Memory B cell (primary cell): ENCODE measurements around the gene PSMA3.
"Not testable (repeated sequence)": the region's sequence is repeated elsewhere in the genome, so short reads cannot be mapped to it uniquely, and the experiment has no call there.

Experiments used
- ATAC-seq: fragments of 150-1000 bp; cut with Tn5 transposase; 2 replicates; pipeline ENCODE4 v1.10.0; 2021; ENCODE audit warnings: low read depth, mild to moderate bottlenecking, moderate library complexity
- DNase-seq, 2 donors: peaks; one replicate each; pipeline ENCODE4 v3.0.0; 2022; ENCODE audit warnings: low spot score in 2 of 2
- H3K27ac Mint-ChIP-seq: one replicate; pipeline ENCODE4 v1.8.0; 2022; ENCODE audit warnings: mild to moderate bottlenecking, moderate library complexity, mixed read lengths
- H3K27me3 Mint-ChIP-seq: one replicate; pipeline ENCODE4 v1.8.0; 2022; ENCODE audit warnings: mixed read lengths
- H3K36me3 Mint-ChIP-seq: one replicate; pipeline ENCODE4 v1.8.0; 2022; ENCODE audit warnings: mild to moderate bottlenecking, mixed read lengths
- H3K4me1 Mint-ChIP-seq: one replicate; pipeline ENCODE4 v1.8.0; 2022; ENCODE audit warnings: mixed read lengths
- H3K4me3 Mint-ChIP-seq: one replicate; pipeline ENCODE4 v1.8.0; 2022; ENCODE audit warnings: mild to moderate bottlenecking, moderate library complexity, mixed read lengths
- H3K9me3 Mint-ChIP-seq: one replicate; pipeline ENCODE4 v1.8.0; 2022; ENCODE audit warnings: mixed read lengths

The PSMA3 gene

GRCh38 chr14:58243790-58244555 lies 670 bp upstream of the PSMA3 start:
- peaks cover 2% of the 10 kb centered on the region for H3K36me3 Mint-ChIP-seq
- H3K4me1 Mint-ChIP-seq: peaks cover 25% of the 10 kb centered on the region
- ATAC-seq: peak; percentile 39
- DNase-seq: no peak
- peak overlapping the region; percentile 92 for H3K27ac Mint-ChIP-seq
- peak overlapping the region; percentile 95 for H3K4me3 Mint-ChIP-seq
- no peaks in the 10 kb centered on the region for H3K27me3 Mint-ChIP-seq
- H3K9me3 Mint-ChIP-seq: no peaks in the 10 kb centered on the region

GRCh38 chr14:58245562-58245961 lies 919 bp downstream of the PSMA3 start:
- H3K4me3 Mint-ChIP-seq: peak overlapping the region; percentile 95
- H3K36me3 Mint-ChIP-seq: peaks cover 6% of the 10 kb centered on the region
- peaks cover 24% of the 10 kb centered on the region for H3K4me1 Mint-ChIP-seq
- peak overlapping the region; percentile 92 for H3K27ac Mint-ChIP-seq
- H3K9me3 Mint-ChIP-seq: no peaks in the 10 kb centered on the region
- no peak for ATAC-seq
- H3K27me3 Mint-ChIP-seq: no peaks in the 10 kb centered on the region
- no peak for DNase-seq

GRCh38 chr14:58249611-58250010 lies 5.0 kb downstream of the PSMA3 start:
- H3K4me3 Mint-ChIP-seq: no peak overlapping the region
- H3K9me3 Mint-ChIP-seq: no peaks in the 10 kb centered on the region
- peaks cover 15% of the 10 kb centered on the region for H3K36me3 Mint-ChIP-seq
- H3K27me3 Mint-ChIP-seq: no peaks in the 10 kb centered on the region
- ATAC-seq (no peak), DNase-seq (no peak)
- H3K4me1 Mint-ChIP-seq: peaks cover 15% of the 10 kb centered on the region
- H3K27ac Mint-ChIP-seq: no peak overlapping the region

GRCh38 chr14:58258156-58258555 lies 13.5 kb downstream of the PSMA3 start:
- no peaks in the 10 kb centered on the region for H3K27me3 Mint-ChIP-seq
- peaks cover 4% of the 10 kb centered on the region for H3K4me1 Mint-ChIP-seq
- no peaks in the 10 kb centered on the region for H3K9me3 Mint-ChIP-seq
- H3K27ac Mint-ChIP-seq: no peak overlapping the region
- ATAC-seq (no peak), DNase-seq (no peak)
- peaks cover 14% of the 10 kb centered on the region for H3K36me3 Mint-ChIP-seq
- H3K4me3 Mint-ChIP-seq: no peak overlapping the region

GRCh38 chr14:58262005-58262404 lies 17.4 kb downstream of the PSMA3 start:
- not testable (repeated sequence) for DNase-seq, ATAC-seq, H3K4me3 Mint-ChIP-seq, H3K9me3 Mint-ChIP-seq, H3K4me1 Mint-ChIP-seq, H3K27me3 Mint-ChIP-seq, H3K27ac Mint-ChIP-seq
- H3K36me3 Mint-ChIP-seq: peaks cover 23% of the 10 kb centered on the region

- Mint-ChIP-seq H3K36me3 (peaks cover 21% of the 10 kb centered on the region), H3K4me1 (peaks cover 5% of the 10 kb centered on the region), H3K27me3 (no peaks in the 10 kb centered on the region), H3K27ac (peak overlapping the region; percentile 52), H3K9me3 (no peaks in the 10 kb centered on the region), H3K4me3 (no peak overlapping the region)
- DNase-seq (no peak), ATAC-seq (no peak)
Observed at GRCh38 chr14:58265401-58265800, 20.8 kb downstream of the PSMA3 start.

- Mint-ChIP-seq H3K4me1 (peaks cover 9% of the 10 kb centered on the region), H3K27ac (peak overlapping the region; percentile 75), H3K27me3 (no peaks in the 10 kb centered on the region), H3K36me3 (peaks cover 19% of the 10 kb centered on the region), H3K4me3 (no peak overlapping the region), H3K9me3 (no peaks in the 10 kb centered on the region)
- ATAC-seq: no peak
- DNase-seq: no peak
Observed at GRCh38 chr14:58270628-58271027, 26.0 kb downstream of the PSMA3 start.

- ATAC-seq (no peak), DNase-seq (no peak)
- Mint-ChIP-seq H3K4me3 (no peak overlapping the region), H3K36me3 (peaks cover 13% of the 10 kb centered on the region), H3K4me1 (peaks cover 16% of the 10 kb centered on the region), H3K27me3 (no peaks in the 10 kb centered on the region), H3K27ac (no peak overlapping the region), H3K9me3 (no peaks in the 10 kb centered on the region)
Observed at GRCh38 chr14:58272588-58273372, 28.1 kb downstream of the PSMA3 start.

- no peaks in the 10 kb centered on the region for H3K27me3 Mint-ChIP-seq
- no peak for ATAC-seq
- peaks cover 15% of the 10 kb centered on the region for H3K36me3 Mint-ChIP-seq
- peak overlapping the region; percentile 85 for H3K27ac Mint-ChIP-seq
- H3K4me1 Mint-ChIP-seq: peaks cover 19% of the 10 kb centered on the region
- no peak overlapping the region for H3K4me3 Mint-ChIP-seq
- no peak for DNase-seq
- H3K9me3 Mint-ChIP-seq: no peaks in the 10 kb centered on the region
Observed at GRCh38 chr14:58274881-58275280, 30.2 kb downstream of the PSMA3 start.

GRCh38 chr14:58275527-58276190 lies 31.0 kb downstream of the PSMA3 start:
- peak overlapping the region; percentile 85 for H3K27ac Mint-ChIP-seq
- ATAC-seq (no peak), DNase-seq (no peak)
- no peaks in the 10 kb centered on the region for H3K27me3 Mint-ChIP-seq
- H3K36me3 Mint-ChIP-seq: peaks cover 15% of the 10 kb centered on the region
- no peak overlapping the region for H3K4me3 Mint-ChIP-seq
- no peaks in the 10 kb centered on the region for H3K9me3 Mint-ChIP-seq
- peaks cover 21% of the 10 kb centered on the region for H3K4me1 Mint-ChIP-seq

GRCh38 chr14:58276208-58276607 lies 31.6 kb downstream of the PSMA3 start:
- H3K27me3 Mint-ChIP-seq: no peaks in the 10 kb centered on the region
- H3K9me3 Mint-ChIP-seq: no peaks in the 10 kb centered on the region
- DNase-seq (no peak), ATAC-seq (no peak)
- peak overlapping the region; percentile 85 for H3K27ac Mint-ChIP-seq
- peaks cover 16% of the 10 kb centered on the region for H3K36me3 Mint-ChIP-seq
- H3K4me3 Mint-ChIP-seq: no peak overlapping the region
- H3K4me1 Mint-ChIP-seq: peaks cover 25% of the 10 kb centered on the region

GRCh38 chr14:58278177-58278576 lies 33.5 kb downstream of the PSMA3 start:
- no peak for DNase-seq
- H3K4me1 Mint-ChIP-seq: peaks cover 31% of the 10 kb centered on the region
- no peaks in the 10 kb centered on the region for H3K9me3 Mint-ChIP-seq
- H3K27me3 Mint-ChIP-seq: no peaks in the 10 kb centered on the region
- no peak overlapping the region for H3K4me3 Mint-ChIP-seq
- ATAC-seq: no peak
- no peak overlapping the region for H3K27ac Mint-ChIP-seq
- H3K36me3 Mint-ChIP-seq: peaks cover 19% of the 10 kb centered on the region

- Mint-ChIP-seq H3K9me3 (no peaks in the 10 kb centered on the region), H3K27ac (peak overlapping the region; percentile 96), H3K36me3 (peaks cover 38% of the 10 kb centered on the region), H3K4me1 (peaks cover 36% of the 10 kb centered on the region), H3K27me3 (no peaks in the 10 kb centered on the region), H3K4me3 (peak overlapping the region; percentile 32)
- ATAC-seq (peak; percentile 92), DNase-seq (peak; percentile 24 to 31)
Observed at GRCh38 chr14:58280954-58281787, 36.5 kb downstream of the PSMA3 start.
